ENCODE results near the gene BCLAF1.

Gene BCLAF1

DNA sequence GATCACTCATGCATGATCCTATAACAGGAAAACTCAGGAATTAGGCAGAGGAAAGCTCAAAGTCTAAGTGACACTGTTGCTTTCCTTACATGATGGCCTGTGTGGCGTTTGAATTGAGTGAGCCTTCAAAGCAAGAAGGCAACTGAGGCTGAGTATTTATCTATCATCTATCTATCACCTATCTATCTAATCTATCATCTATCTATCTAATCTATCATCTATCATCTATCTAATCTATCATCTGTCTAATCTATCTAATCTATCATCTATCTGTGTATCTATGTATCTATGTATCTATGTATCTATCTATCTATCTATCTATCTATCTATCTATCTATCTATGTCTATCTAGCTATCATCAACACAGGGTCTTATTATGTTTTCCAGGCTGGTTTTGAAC, 41.8 kb upstream of the BCLAF1 start:
- no peak for DNase-seq (ENCODE audit: low read depth, low spot score)
- Histone ChIP-seq H3K9me3 (ENCODE audit: low read depth, low read length) (no peaks in the 10 kb centered on the region), H3K27ac (no peak overlapping the region), H3K9ac (ENCODE audit: insufficient read length) (no peak overlapping the region), H3K36me3 (ENCODE audit: insufficient read depth, low read length) (no peaks in the 10 kb centered on the region), H3K4me3 (no peak overlapping the region)
- TF ChIP-seq POLR2AphosphoS5 (IDR thresholded peaks at IDR 0.05; ENCODE audit: borderline replicate concordance, low read depth, low read length) (no peak), FOXP2 (optimal IDR thresholded peaks at IDR 0.05; ENCODE audit: control extremely low read depth, extremely low read length, insufficient read depth) (no peak), EZH2 (IDR thresholded peaks at IDR 0.05) (no peak)

DNA sequence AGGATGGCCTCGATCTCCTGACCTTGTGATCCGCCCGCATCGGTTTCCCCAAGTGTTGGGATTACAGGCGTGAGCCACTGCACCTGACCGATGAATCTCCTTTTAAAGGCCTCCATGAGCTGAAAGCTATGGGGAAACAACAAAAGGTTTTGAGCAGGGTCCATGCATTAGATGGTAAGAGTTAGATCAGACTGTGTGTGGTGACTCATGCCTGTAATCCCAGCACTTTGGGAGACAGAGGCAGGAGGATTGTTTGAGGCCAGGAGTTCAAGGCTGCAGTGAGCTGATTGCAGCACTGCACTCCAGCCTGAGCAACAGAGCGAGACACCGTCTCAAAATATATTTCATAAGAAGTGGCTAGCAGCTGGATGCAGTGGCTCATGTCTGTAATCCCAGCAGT, 41.0 kb upstream of the BCLAF1 start:
- Histone ChIP-seq H3K9ac (ENCODE audit: insufficient read length) (no peak overlapping the region), H3K9me3 (ENCODE audit: low read depth, low read length) (no peaks in the 10 kb centered on the region), H3K27ac (no peak overlapping the region), H3K4me3 (no peak overlapping the region), H3K36me3 (ENCODE audit: insufficient read depth, low read length) (no peaks in the 10 kb centered on the region)
- TF ChIP-seq EZH2 (IDR thresholded peaks at IDR 0.05) (no peak), FOXP2 (optimal IDR thresholded peaks at IDR 0.05; ENCODE audit: control extremely low read depth, extremely low read length, insufficient read depth) (no peak), POLR2AphosphoS5 (IDR thresholded peaks at IDR 0.05; ENCODE audit: borderline replicate concordance, low read depth, low read length) (no peak)
- no peak for DNase-seq (ENCODE audit: low read depth, low spot score)

DNA sequence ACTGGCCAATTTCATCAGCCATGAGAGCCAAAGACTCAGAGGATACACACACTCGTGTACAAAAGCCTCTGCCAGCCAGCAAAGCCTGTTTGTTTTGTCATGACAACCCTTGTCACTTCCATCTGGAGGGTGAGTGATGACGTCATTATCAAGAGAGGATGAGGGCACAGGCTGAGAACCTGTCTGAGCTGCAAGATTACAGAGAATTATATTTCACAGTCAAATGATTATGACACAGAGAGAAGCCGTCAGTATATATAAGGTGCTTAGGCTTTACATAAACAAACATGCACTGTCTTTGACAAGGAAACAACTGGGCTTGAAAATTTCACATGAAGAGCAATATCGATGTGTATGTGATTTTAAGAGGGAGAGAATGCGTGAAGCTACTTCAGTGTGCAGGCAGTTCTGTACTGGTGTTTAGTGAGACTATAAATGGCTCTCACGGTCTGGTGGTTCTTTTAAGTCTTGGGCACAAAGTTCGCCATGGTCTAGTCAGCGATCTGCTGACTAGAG, 36.5 kb upstream of the BCLAF1 start:
- TF ChIP-seq POLR2AphosphoS5 (IDR thresholded peaks at IDR 0.05; ENCODE audit: borderline replicate concordance, low read depth, low read length): no peak
- TF ChIP-seq EZH2 (IDR thresholded peaks at IDR 0.05): no peak
- H3K36me3 ChIP-seq (ENCODE audit: insufficient read depth, low read length): no peaks in the 10 kb centered on the region
- no peaks in the 10 kb centered on the region for H3K9me3 ChIP-seq (ENCODE audit: low read depth, low read length)
- no peak overlapping the region for H3K4me3 ChIP-seq
- H3K9ac ChIP-seq (ENCODE audit: insufficient read length): no peak overlapping the region
- DNase-seq (ENCODE audit: low read depth, low spot score): no peak
- no peak overlapping the region for H3K27ac ChIP-seq

DNA sequence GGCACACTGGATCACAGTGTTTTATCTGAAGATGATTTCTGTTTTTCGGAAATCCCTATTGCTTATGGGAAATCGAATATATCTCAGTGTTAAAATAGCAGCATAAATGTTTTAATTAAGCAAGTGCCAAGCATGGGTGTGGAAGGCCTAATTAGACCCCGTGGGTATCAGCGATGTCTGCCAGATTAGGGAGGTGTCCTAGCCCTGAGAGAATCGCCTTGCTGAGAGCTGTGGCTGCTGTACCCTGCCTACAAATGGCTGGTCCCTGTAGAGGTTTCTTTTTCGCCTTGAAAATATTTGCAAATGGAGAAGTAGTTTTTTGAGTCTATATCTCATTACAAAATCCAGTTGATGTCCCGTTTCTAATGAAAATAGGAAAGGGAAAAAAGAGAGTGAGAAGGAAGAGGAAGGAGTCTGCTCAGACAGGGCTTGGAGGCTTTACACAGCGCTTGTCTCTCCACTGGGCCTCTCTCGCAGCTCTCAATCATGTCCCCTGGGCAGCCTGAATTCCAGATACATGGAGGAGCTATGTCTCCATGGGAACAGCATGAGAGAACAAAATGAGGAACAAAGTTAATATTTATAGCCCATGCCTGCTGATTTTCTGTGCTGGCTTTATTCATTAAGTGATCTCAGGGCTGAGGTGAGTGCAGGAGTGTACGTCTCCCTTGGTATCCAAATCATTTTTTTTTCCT, 35.2 kb upstream of the BCLAF1 start:
- no peak for TF ChIP-seq EZH2 (IDR thresholded peaks at IDR 0.05)
- H3K9me3 ChIP-seq (ENCODE audit: low read depth, low read length): no peaks in the 10 kb centered on the region
- DNase-seq (ENCODE audit: low read depth, low spot score): no peak
- H3K4me3 ChIP-seq: no peak overlapping the region
- no peak overlapping the region for H3K27ac ChIP-seq
- no peak overlapping the region for H3K9ac ChIP-seq (ENCODE audit: insufficient read length)
- H3K36me3 ChIP-seq (ENCODE audit: insufficient read depth, low read length): no peaks in the 10 kb centered on the region

DNA sequence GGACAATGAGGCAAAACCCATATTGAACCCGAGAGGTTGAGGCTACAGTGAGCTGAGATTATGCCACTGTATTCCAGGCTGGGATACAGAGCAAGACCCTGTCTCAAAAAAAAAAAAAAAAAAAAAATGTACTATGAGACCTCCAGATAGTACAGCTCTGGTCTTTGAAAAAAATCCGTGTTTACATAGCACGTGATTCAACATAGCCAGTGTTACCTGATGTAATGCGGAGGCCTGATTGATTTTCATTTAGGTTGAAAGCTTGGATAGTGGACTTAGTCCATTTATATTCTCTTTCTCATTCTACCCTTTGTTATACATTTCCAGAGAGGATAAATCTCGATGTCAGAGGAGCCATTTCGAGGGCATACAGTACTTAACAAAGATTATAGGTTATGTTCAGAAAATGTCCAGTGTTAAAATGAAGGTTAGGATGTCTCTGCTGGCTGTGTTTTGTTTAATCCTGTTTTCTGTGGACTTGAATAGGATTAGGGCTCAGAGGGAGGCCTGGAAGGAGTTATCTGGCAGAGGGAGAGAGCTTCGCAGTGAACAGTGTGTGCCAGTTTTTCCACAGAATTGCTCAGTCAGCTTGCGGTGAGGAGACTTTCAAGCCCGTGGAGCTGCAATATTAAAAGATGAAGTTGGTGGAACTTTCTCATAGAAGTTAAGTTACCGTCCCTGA, 33.9 kb upstream of the BCLAF1 start:
- Histone ChIP-seq H3K27ac (no peak overlapping the region), H3K9ac (ENCODE audit: insufficient read length) (no peak overlapping the region), H3K36me3 (ENCODE audit: insufficient read depth, low read length) (no peaks in the 10 kb centered on the region), H3K4me3 (no peak overlapping the region), H3K9me3 (ENCODE audit: low read depth, low read length) (no peaks in the 10 kb centered on the region)
- no peak for DNase-seq (ENCODE audit: low read depth, low spot score)
- TF ChIP-seq POLR2AphosphoS5 (IDR thresholded peaks at IDR 0.05; ENCODE audit: borderline replicate concordance, low read depth, low read length) (no peak), EZH2 (IDR thresholded peaks at IDR 0.05) (no peak), FOXP2 (optimal IDR thresholded peaks at IDR 0.05; ENCODE audit: control extremely low read depth, extremely low read length, insufficient read depth) (no peak)

DNA sequence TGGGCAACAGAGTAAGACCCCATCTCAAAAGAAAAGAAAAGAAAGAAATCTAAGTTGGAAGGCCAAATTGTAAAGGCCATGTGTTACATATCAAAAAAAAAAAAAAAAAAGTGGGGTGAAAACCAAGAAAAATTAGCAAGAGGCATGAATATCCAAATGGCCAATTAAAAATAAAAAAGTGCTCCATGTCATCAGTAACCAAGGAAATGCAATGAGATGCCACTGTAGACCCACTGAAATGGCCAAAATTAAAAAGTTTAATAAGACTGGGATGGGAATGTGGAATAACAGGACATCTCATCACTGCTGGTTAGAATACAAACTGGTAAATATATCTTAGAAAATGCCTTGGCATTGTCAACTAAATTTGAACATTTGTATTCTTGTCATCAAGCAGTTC, 30.1 kb upstream of the BCLAF1 start:
- TF ChIP-seq POLR2AphosphoS5 (IDR thresholded peaks at IDR 0.05; ENCODE audit: borderline replicate concordance, low read depth, low read length) (no peak), FOXP2 (optimal IDR thresholded peaks at IDR 0.05; ENCODE audit: control extremely low read depth, extremely low read length, insufficient read depth) (no peak), EZH2 (IDR thresholded peaks at IDR 0.05) (no peak)
- Histone ChIP-seq H3K9ac (ENCODE audit: insufficient read length) (no peak overlapping the region), H3K9me3 (ENCODE audit: low read depth, low read length) (no peaks in the 10 kb centered on the region), H3K36me3 (ENCODE audit: insufficient read depth, low read length) (no peaks in the 10 kb centered on the region), H3K27ac (no peak overlapping the region), H3K4me3 (no peak overlapping the region)
- DNase-seq (ENCODE audit: low read depth, low spot score): no peak

DNA sequence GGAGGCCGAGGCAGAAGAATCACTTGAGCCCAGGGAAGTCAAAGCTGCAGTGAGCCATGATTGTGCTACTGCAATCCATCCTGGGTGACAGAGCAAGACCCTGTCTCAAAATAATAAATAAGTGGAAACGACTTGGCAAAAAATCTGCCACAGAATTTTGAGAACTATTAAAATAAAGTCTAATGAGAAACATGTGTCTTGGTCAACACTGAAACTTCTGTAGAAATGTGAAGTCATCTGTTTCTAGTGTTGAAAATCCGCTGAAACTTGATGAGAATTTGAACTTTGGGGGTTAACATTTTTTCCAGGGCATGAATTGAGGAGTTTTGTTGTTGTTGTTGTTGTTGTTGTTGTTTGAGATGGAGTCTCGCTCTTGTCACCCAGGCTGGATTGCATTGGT, 29.0 kb upstream of the BCLAF1 start:
- H3K4me3 ChIP-seq: no peak overlapping the region
- no peak for TF ChIP-seq POLR2AphosphoS5 (IDR thresholded peaks at IDR 0.05; ENCODE audit: borderline replicate concordance, low read depth, low read length)
- H3K36me3 ChIP-seq (ENCODE audit: insufficient read depth, low read length): no peaks in the 10 kb centered on the region
- H3K9me3 ChIP-seq (ENCODE audit: low read depth, low read length): no peaks in the 10 kb centered on the region
- no peak overlapping the region for H3K9ac ChIP-seq (ENCODE audit: insufficient read length)
- no peak for DNase-seq (ENCODE audit: low read depth, low spot score)
- H3K27ac ChIP-seq: no peak overlapping the region

DNA sequence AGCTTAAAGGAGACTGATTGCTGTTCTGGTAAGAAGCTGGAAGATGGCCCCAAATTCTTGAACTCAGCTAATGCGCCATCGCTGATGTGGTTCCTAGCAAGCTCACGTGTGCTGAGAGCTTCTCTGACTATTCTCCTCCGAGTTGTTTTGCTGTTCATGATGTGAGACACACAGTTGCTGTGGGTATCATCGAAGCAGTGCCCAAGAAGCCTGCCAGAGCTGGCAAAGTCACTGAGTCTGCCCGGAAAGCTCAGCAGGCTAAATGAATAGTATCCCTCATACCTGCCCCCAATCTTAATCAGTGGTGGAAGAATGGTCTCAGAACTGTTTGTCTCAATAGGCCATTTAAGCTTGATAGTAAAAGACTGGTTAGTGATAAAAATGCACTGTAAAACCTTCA, 28.3 kb upstream of the BCLAF1 start:
- Histone ChIP-seq H3K9me3 (ENCODE audit: low read depth, low read length) (no peaks in the 10 kb centered on the region), H3K36me3 (ENCODE audit: insufficient read depth, low read length) (no peaks in the 10 kb centered on the region), H3K27ac (no peak overlapping the region), H3K9ac (ENCODE audit: insufficient read length) (no peak overlapping the region), H3K4me3 (no peak overlapping the region)
- no peak for DNase-seq (ENCODE audit: low read depth, low spot score)
- TF ChIP-seq EZH2 (IDR thresholded peaks at IDR 0.05) (no peak), POLR2AphosphoS5 (IDR thresholded peaks at IDR 0.05; ENCODE audit: borderline replicate concordance, low read depth, low read length) (no peak), FOXP2 (optimal IDR thresholded peaks at IDR 0.05; ENCODE audit: control extremely low read depth, extremely low read length, insufficient read depth) (no peak)
